Tibial nerve (tissue), 4 donors: Measurements from ENCODE around the gene SSH2. TPM values are rescaled to one million over a fixed set of nuclear protein-coding genes. Genes with fewer than 3 reads are reported as not detected.
A peak's percentile ranks its signal among the peaks of the same experiment; 100 is the strongest.

ENCODE experiments used
- DNase-seq, 2 donors: peaks; one replicate each; pipeline ENCODE4 v3.0.0-alpha.2; 2019; ENCODE audit warnings: low spot score in 2 of 2
- H3K27ac ChIP-seq, 4 donors: fragments of 200-600 bp; sonication (generic) in 3 of 4; one replicate each; pipeline ENCODE4 v1.5.1; 2017 to 2019; ENCODE audit warnings: mild to moderate bottlenecking in 1 of 4
- H3K27me3 ChIP-seq, 2 donors: fragments of 200-600 bp; sonication (generic) in 1 of 2; one replicate each; pipeline versions ENCODE4 v1.5.1 to v1.6.0; 2017 to 2019
- H3K36me3 ChIP-seq, 3 donors: fragments of 200-600 bp; sonication (generic); one replicate each; pipeline ENCODE4 v1.5.1; 2018 to 2019
- H3K4me1 ChIP-seq, 4 donors: fragments of 200-600 bp; sonication (generic) in 3 of 4; one replicate each; pipeline ENCODE4 v1.5.1; 2017 to 2019
- H3K4me3 ChIP-seq, 4 donors: fragments of 200-600 bp; sonication (generic) in 3 of 4; one replicate each; pipeline ENCODE4 v1.5.1; 2017 to 2019; ENCODE audit warnings: mild to moderate bottlenecking in 1 of 4, moderate library complexity in 1 of 4
- H3K9me3 ChIP-seq, 4 donors: fragments of 200-600 bp; sonication (generic) in 3 of 4; one replicate each; pipeline ENCODE4 v1.5.1; 2017 to 2019
- CTCF ChIP-seq, 5 experiments: fragments of 200-600 bp in 3 of 5; fragments of 450-650 bp in 2 of 5; sonication (generic) in 3 of 5; IDR thresholded peaks; one replicate each; pipeline ENCODE4 v1.5.1; 2016 to 2019; ENCODE audit warnings: antibody characterized with exemption in 5 of 5, mild to moderate bottlenecking in 3 of 5, moderate library complexity in 2 of 5
- EP300 ChIP-seq, 2 donors: sonication (generic); formaldehyde crosslinking; IDR thresholded peaks; one replicate each; pipeline ENCODE4 v1.6.1; 2017; ENCODE audit warnings: antibody characterized with exemption in 2 of 2, mild to moderate bottlenecking in 1 of 2
- POLR2A ChIP-seq, 2 donors: fragments of 450-650 bp; IDR thresholded peaks; one replicate each; pipeline ENCODE4 v1.6.1; 2017; ENCODE audit warnings: antibody characterized with exemption in 2 of 2, mild to moderate bottlenecking in 2 of 2, moderate library complexity in 2 of 2
- WGBS, 2 donors: methylation state at CpG; one replicate each; pipeline ENCODE4 v1.1.5; 2018; 5-methylcytosine and 5-hydroxymethylcytosine counted together
- total RNA-seq, 4 donors: library from RNA; depleted of rRNA; stranded (reverse); fragments of >200 nt; gene quantifications; one replicate each; pipeline ENCODE4 v1.1.0, GENCODE V29; 2016

SSH2 gene
- total RNA-seq, 4 donors from 2014 or later, result 51.3 to 67.1 (median 55.7) TPM

GRCh38 chr17:29585080-29585751 lies 344.8 kb downstream of the SSH2 start:
- H3K4me1 ChIP-seq, result peaks cover 0 to 91% (median 53%) of the 10 kb centered on the region in 4 donors

GRCh38 chr17:29584452-29585079 lies 345.5 kb downstream of the SSH2 start:
- Histone ChIP-seq H3K9me3 (no peaks in the 10 kb centered on the region), H3K4me3 (peak overlapping the region in 2 of 4 donors; percentile 16 to 37), H3K27ac (peak overlapping the region; percentile 78 to 95 (median 86)), H3K27me3 (no peaks in the 10 kb centered on the region), H3K4me1 (peaks cover 0 to 91% (median 49%) of the 10 kb centered on the region in 4 donors), H3K36me3 (peaks cover 3 to 30% (median 6%) of the 10 kb centered on the region in 3 donors)
- DNase-seq, result peak in 1 of 2 donors; percentile 50
- 19 to 35% methylated on average over 6 to 12 of the region's 12 CpGs for WGBS, 2 donors
- TF ChIP-seq POLR2A (IDR thresholded peaks at IDR 0.05) (peak in 1 of 2 donors; percentile 40), CTCF (IDR thresholded peaks at IDR 0.05) (no peak), EP300 (IDR thresholded peaks at IDR 0.05) (peak; percentile 63 to 84)

More at GRCh38 chr17:29585080-29585751, 344.8 kb downstream of the SSH2 start:
- WGBS, 2 donors, result 55 to 56% methylated on average over 8 of the region's 8 CpGs
- H3K4me3 ChIP-seq, result peak overlapping the region in 2 of 4 donors; percentile 16 to 37
- TF ChIP-seq POLR2A (IDR thresholded peaks at IDR 0.05) (peak in 1 of 2 donors; percentile 31), CTCF (IDR thresholded peaks at IDR 0.05) (peak in 2 of 5 experiments; percentile 17 to 23), EP300 (IDR thresholded peaks at IDR 0.05) (no peak)
- peak overlapping the region; percentile 78 to 95 (median 86) for H3K27ac ChIP-seq
- H3K9me3 ChIP-seq, result no peaks in the 10 kb centered on the region
- H3K27me3 ChIP-seq, result no peaks in the 10 kb centered on the region
- no peak for DNase-seq
- peaks cover 3 to 26% (median 6%) of the 10 kb centered on the region in 3 donors for H3K36me3 ChIP-seq

- Histone ChIP-seq H3K4me1 (peaks cover 0 to 98% (median 49%) of the 10 kb centered on the region in 4 donors), H3K9me3 (no peaks in the 10 kb centered on the region), H3K27me3 (no peaks in the 10 kb centered on the region), H3K36me3 (peaks cover 3 to 40% (median 6%) of the 10 kb centered on the region in 3 donors), H3K27ac (peak overlapping the region; percentile 78 to 95 (median 86)), H3K4me3 (no peak overlapping the region)
- TF ChIP-seq EP300 (IDR thresholded peaks at IDR 0.05) (no peak), CTCF (IDR thresholded peaks at IDR 0.05) (no peak), POLR2A (IDR thresholded peaks at IDR 0.05) (no peak)
- whole genome bisulfite sequencing, 2 donors, result 82 to 83% methylated on average over 13 to 14 of the region's 16 CpGs
- DNase-seq, result no peak
Observed at GRCh38 chr17:29583324-29584248, 346.4 kb downstream of the SSH2 start.

- no peaks in the 10 kb centered on the region for H3K9me3 ChIP-seq
- no peaks in the 10 kb centered on the region for H3K27me3 ChIP-seq
- no peak for TF ChIP-seq POLR2A (IDR thresholded peaks at IDR 0.05)
- TF ChIP-seq CTCF (IDR thresholded peaks at IDR 0.05), result no peak
- TF ChIP-seq EP300 (IDR thresholded peaks at IDR 0.05), result no peak
- no peak overlapping the region for H3K4me3 ChIP-seq
- H3K4me1 ChIP-seq, result peaks cover 0 to 98% (median 45%) of the 10 kb centered on the region in 4 donors
- DNase-seq, result no peak
- peaks cover 3 to 48% (median 12%) of the 10 kb centered on the region in 3 donors for H3K36me3 ChIP-seq
- 71 to 83% methylated on average over 11 of the region's 13 CpGs for whole genome bisulfite sequencing, 2 donors
- peak overlapping the region; percentile 58 to 95 (median 86) for H3K27ac ChIP-seq
Observed at GRCh38 chr17:29582772-29583171, 347.3 kb downstream of the SSH2 start.
